Measurements from ENCODE around the gene SLC4A2.

- TF ChIP-seq CTCF (IDR thresholded peaks at IDR 0.05) (no peak), POLR2AphosphoS5 (IDR thresholded peaks at IDR 0.05) (no peak), POLR2A (IDR thresholded peaks at IDR 0.05) (no peak), EP300 (IDR thresholded peaks at IDR 0.05) (no peak)
These were observed 41.9 kb upstream of the SLC4A2 start for GRCh38 chr7:151017370-151017952.
